Endothelial cell of umbilical vein (primary cell): Measurements from ENCODE around the gene GNAS. TPM values are rescaled to one million over a fixed set of nuclear protein-coding genes. Genes with fewer than 3 reads are reported as not detected.

Experiments
- BruUV-seq: library from RNA; stranded (reverse); fragments of 400-500 nt; replicated peaks from 2 replicates; lab custom pipeline; 2021; lab: Mats Ljungman, UMichigan
- CTCF ChIA-PET: fragments of 300-600, 350-600 bp; sonication (Branson Sonifier 250); formaldehyde crosslinking; loops from one replicate; lab custom pipeline; 2021; ENCODE audit warnings: antibody characterized with exemption, inconsistent platforms; lab: Charles Lee
- POLR2A ChIA-PET: fragments of 300-600, 350-600 bp; sonication (Branson Sonifier 250); formaldehyde crosslinking; loops from one replicate; lab custom pipeline; 2021; ENCODE audit warnings: antibody characterized with exemption, inconsistent platforms; lab: Charles Lee
- DNase-seq: peaks from one replicate; pipeline ENCODE4 v3.0.0-alpha.2; 2011; ENCODE audit warnings: low read depth, low spot score
- FAIRE-seq: peaks from 2 replicates; lab custom pipeline; 2011; peaks lifted over from hg19 to GRCh38; lab: Jason Lieb, UNC
- H2AFZ ChIP-seq: 2 replicates; pipeline ENCODE4 v1.6.0; 2012; ENCODE audit warnings: low read depth, low read length, control low read depth, inconsistent platforms
- H3K27ac ChIP-seq: 2 replicates; pipeline ENCODE4 v1.5.1; 2011; ENCODE audit warnings: low read depth, mild to moderate bottlenecking, control low read depth, low read length, moderate library complexity; ENCODE audit not compliant: insufficient read depth
- H3K27me3 ChIP-seq, 2 experiments: 2 replicates each; pipeline versions ENCODE4 v1.6.0 to v1.6.1; 2011; ENCODE audit warnings: low read length in 2 of 2, mixed read lengths in 1 of 2; ENCODE audit not compliant: control insufficient read depth in 2 of 2, insufficient read depth in 2 of 2
- H3K36me3 ChIP-seq, 2 experiments: 2 replicates in 1 of 2; 3 replicates in 1 of 2; pipeline ENCODE4 v1.5.1; 2011; ENCODE audit warnings: low read length in 2 of 2, mild to moderate bottlenecking in 1 of 2, moderate library complexity in 1 of 2; ENCODE audit not compliant: control insufficient read depth in 2 of 2, insufficient read depth in 2 of 2; ENCODE audit errors: extremely low read depth in 1 of 2
- H3K4me1 ChIP-seq: 3 replicates; pipeline ENCODE4 v1.5.1; 2011; ENCODE audit warnings: mild to moderate bottlenecking, low read length; ENCODE audit not compliant: control insufficient read depth, insufficient read depth; ENCODE audit errors: extremely low read depth
- H3K4me2 ChIP-seq: 2 replicates; pipeline ENCODE4 v1.6.1; 2011; ENCODE audit warnings: low read length, control low read depth, mixed read lengths; ENCODE audit not compliant: insufficient read depth
- H3K4me3 ChIP-seq, 3 experiments: fragments of 200-600 bp in 1 of 3; sonication (generic), shearing (Covaris generic) in 1 of 3; replicated peaks in 1 of 3; 2 replicates each; pipeline ENCODE4 v1.5.1; 2011 to 2016; ENCODE audit warnings: control low read depth in 3 of 3, low read length in 3 of 3, mild to moderate bottlenecking in 2 of 3, inconsistent platforms in 1 of 3, low read depth in 1 of 3, moderate library complexity in 1 of 3; ENCODE audit not compliant: insufficient read depth in 1 of 3
- H3K79me2 ChIP-seq: 2 replicates; pipeline ENCODE4 v1.6.0; 2012; ENCODE audit warnings: low read length, inconsistent platforms; ENCODE audit not compliant: control insufficient read depth, insufficient read depth
- H3K9ac ChIP-seq: replicated peaks from 2 replicates; pipeline ENCODE3; 2011; ENCODE audit warnings: low read length, control low read depth; ENCODE audit not compliant: insufficient read depth; ENCODE audit errors: extremely low read depth
- H3K9me1 ChIP-seq: replicated peaks from 3 replicates; pipeline ENCODE4 v1.6.0; 2011; ENCODE audit warnings: mild to moderate bottlenecking, low read length; ENCODE audit not compliant: control insufficient read depth, insufficient read depth; ENCODE audit errors: extremely low read depth
- H3K9me3 ChIP-seq: replicated peaks from 2 replicates; pipeline ENCODE4 v1.5.1; 2012; ENCODE audit warnings: low read length, inconsistent platforms; ENCODE audit not compliant: control insufficient read depth, insufficient read depth
- H4K20me1 ChIP-seq: replicated peaks from 2 replicates; pipeline ENCODE3; 2011; ENCODE audit warnings: mild to moderate bottlenecking, low read length; ENCODE audit not compliant: control insufficient read depth, insufficient read depth; ENCODE audit errors: extremely low read depth
- EZH2 ChIP-seq: IDR thresholded peaks from 2 replicates; pipeline ENCODE4 v1.6.1; 2012; ENCODE audit warnings: borderline replicate concordance, low read depth, mild to moderate bottlenecking, moderate library complexity, low read length, inconsistent platforms; ENCODE audit not compliant: severe bottlenecking
- FOS ChIP-seq: IDR thresholded peaks from 2 replicates; pipeline ENCODE4 v1.6.1; 2011; ENCODE audit warnings: mild to moderate bottlenecking, low read length, moderate library complexity, borderline replicate concordance; ENCODE audit not compliant: insufficient read depth
- GATA2 ChIP-seq: IDR thresholded peaks from 2 replicates; pipeline ENCODE4 v1.7.0; 2011; ENCODE audit warnings: low read depth, mild to moderate bottlenecking, moderate library complexity, mixed read lengths, low read length; ENCODE audit not compliant: insufficient read length, insufficient read depth
- JUN ChIP-seq: IDR thresholded peaks from 2 replicates; pipeline ENCODE4 v1.6.1; 2011; ENCODE audit warnings: borderline replicate concordance, low read depth; ENCODE audit not compliant: insufficient read length, insufficient read depth
- MYC ChIP-seq: IDR thresholded peaks from one replicate; pipeline ENCODE4 v1.6.1; 2011; ENCODE audit warnings: mild to moderate bottlenecking, low read depth, low read length
- POLR2A ChIP-seq: IDR thresholded peaks from 2 replicates; pipeline ENCODE4 v1.6.1; 2012; ENCODE audit warnings: low read depth, mild to moderate bottlenecking, control low read depth, low read length
- POLR2AphosphoS5 ChIP-seq: IDR thresholded peaks from 2 replicates; pipeline ENCODE4 v1.6.1; 2012; ENCODE audit warnings: low read depth, mild to moderate bottlenecking, control low read depth, low read length, moderate library complexity; ENCODE audit not compliant: insufficient read depth
- dilution Hi-C: fragments of 300-500 bp; cut with MboI; formaldehyde crosslinking; loops from one replicate; pipeline ENCODE4 v1.15.0; 2019; ENCODE audit warnings: low sequenced_read_pairs; ENCODE audit not compliant: extremely low pct_ligation_motif_present
- intact Hi-C: fragments of 100-400 bp; cut with micrococcal nuclease; formaldehyde crosslinking; loops from one replicate; pipeline ENCODE4 v1.10.0; 2022
- polyA plus RNA-seq, 4 experiments: library from polyadenylated mRNA; depleted of rRNA in 3 of 4; stranded (reverse) in 3 of 4; unstranded in 1 of 4; fragments of >200 nt; gene quantifications; 2 replicates each; pipeline versions ENCODE4 v1.2.1 to v1.2.3, GENCODE V29; 2011 to 2012; ENCODE audit warnings: missing spikeins in 1 of 4
- total RNA-seq: library from RNA; stranded (reverse); gene quantifications from 2 replicates; pipeline ENCODE4 v1.2.3, GENCODE V29; 2021
- TF ChIP-seq, protein P1 (sequence below), 2 donors: IDR thresholded peaks; 1 replicate in 1 of 2; 2 replicates in 1 of 2; pipeline ENCODE4 v1.5.1; 2011; ENCODE audit warnings: low read length in 2 of 2, mild to moderate bottlenecking in 2 of 2, moderate library complexity in 2 of 2, control low read depth in 1 of 2, inconsistent platforms in 1 of 2, low read depth in 1 of 2; ENCODE audit not compliant: insufficient read depth in 1 of 2; ENCODE audit errors: extremely low read depth in 1 of 2
- TF ChIP-seq, protein P2 (sequence below): IDR thresholded peaks from 2 replicates; pipeline ENCODE4 v1.6.1; 2011; ENCODE audit not compliant: insufficient read depth, insufficient read length

Gene GNAS
- total and polyA plus RNA-seq, 2 donors (not counting 3 experiments of a cell fraction or from before 2014, with no cell fraction given): 1,141 to 1,882 TPM

DNA sequence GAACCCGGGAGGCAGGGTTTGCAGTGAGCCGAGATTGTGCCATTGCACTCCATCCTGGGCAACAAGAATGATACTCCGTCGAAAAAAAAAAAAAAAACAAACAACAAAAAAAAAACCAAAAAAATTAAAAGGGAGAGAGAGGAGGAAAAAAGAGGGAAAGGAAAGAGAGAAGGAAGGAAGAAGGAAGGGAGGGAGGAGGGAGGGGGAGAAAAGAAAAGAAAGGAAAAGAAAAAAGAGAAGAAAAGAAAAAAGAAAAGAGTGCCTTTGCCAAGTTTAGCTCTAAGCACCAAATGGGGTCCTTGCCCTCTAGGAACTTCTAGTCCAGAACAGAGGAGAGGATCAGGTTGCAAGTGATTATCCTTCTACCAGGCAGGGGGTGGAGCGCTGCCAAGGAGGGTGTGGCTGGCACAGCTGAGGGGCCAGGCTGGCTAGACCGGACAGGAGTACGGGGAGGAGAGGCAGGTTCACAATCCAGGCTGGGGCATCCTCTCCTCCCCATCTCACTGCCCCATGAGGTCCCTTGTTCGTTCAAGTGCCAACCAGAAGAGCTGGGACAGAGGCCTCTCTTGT is 19.1 kb downstream of the GNAS start:
- intact Hi-C loops: loop anchor here (2.0 kb wide), 2 partner anchors 19 to 583 kb away; no protein-coding TSS in a partner anchor
- H3K27me3 ChIP-seq: peaks cover 5 to 10% of the 10 kb centered on the region in 2 experiments
- no peak overlapping the region for H3K4me3 ChIP-seq
- H4K20me1 ChIP-seq: no peaks in the 10 kb centered on the region
- POLR2A ChIA-PET: interaction anchor here (0.7 kb wide), 1 partner anchor 580 kb away, joined by 3 read pairs; no protein-coding TSS in a partner anchor
- CTCF ChIA-PET: interaction anchor here (0.6 to 5.1 kb wide), 12 partner anchors 9 to 624 kb away, joined by 3 to 92 read pairs (median 16); no protein-coding TSS in a partner anchor
- no peaks in the 10 kb centered on the region for H3K9me3 ChIP-seq
- no peak overlapping the region for H2AFZ ChIP-seq
- no peak overlapping the region for H3K9ac ChIP-seq
- no peaks in the 10 kb centered on the region for H3K9me1 ChIP-seq
- no peaks in the 10 kb centered on the region for H3K36me3 ChIP-seq
- H3K27ac ChIP-seq: no peak overlapping the region
- peaks cover 21% of the 10 kb centered on the region for H3K4me1 ChIP-seq
- no peak for FAIRE-seq
- TF ChIP-seq MYC (no peak), POLR2A (no peak), FOS (no peak), POLR2AphosphoS5 (no peak), JUN (no peak), GATA2 (no peak), EZH2 (no peak)
- TF ChIP-seq, protein P1, sequence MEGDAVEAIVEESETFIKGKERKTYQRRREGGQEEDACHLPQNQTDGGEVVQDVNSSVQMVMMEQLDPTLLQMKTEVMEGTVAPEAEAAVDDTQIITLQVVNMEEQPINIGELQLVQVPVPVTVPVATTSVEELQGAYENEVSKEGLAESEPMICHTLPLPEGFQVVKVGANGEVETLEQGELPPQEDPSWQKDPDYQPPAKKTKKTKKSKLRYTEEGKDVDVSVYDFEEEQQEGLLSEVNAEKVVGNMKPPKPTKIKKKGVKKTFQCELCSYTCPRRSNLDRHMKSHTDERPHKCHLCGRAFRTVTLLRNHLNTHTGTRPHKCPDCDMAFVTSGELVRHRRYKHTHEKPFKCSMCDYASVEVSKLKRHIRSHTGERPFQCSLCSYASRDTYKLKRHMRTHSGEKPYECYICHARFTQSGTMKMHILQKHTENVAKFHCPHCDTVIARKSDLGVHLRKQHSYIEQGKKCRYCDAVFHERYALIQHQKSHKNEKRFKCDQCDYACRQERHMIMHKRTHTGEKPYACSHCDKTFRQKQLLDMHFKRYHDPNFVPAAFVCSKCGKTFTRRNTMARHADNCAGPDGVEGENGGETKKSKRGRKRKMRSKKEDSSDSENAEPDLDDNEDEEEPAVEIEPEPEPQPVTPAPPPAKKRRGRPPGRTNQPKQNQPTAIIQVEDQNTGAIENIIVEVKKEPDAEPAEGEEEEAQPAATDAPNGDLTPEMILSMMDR (IDR thresholded peaks at IDR 0.05; ENCODE audit: extremely low read depth in 1 of 2, insufficient read depth in 1 of 2, low read depth in 1 of 2, low read length in 2 of 2): no peak
- TF ChIP-seq, protein P2, sequence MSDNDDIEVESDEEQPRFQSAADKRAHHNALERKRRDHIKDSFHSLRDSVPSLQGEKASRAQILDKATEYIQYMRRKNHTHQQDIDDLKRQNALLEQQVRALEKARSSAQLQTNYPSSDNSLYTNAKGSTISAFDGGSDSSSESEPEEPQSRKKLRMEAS: no peak
- dilution Hi-C loops: no loop called here
- DNase-seq: no peak
- H3K4me2 ChIP-seq: no peak overlapping the region
- H3K79me2 ChIP-seq: no peaks in the 10 kb centered on the region
- BruUV-seq: no TSS peak
